ENCODE measurements around the gene HOXD4.

HOXD4 gene

GRCh38 chr2:176178038-176178756, 26.8 kb downstream of the HOXD4 start (continued):
- peak; percentile 32; the same call in 1 of the 2 replicates for TF ChIP-seq CTCF (tag by site-specific recombination; IDR thresholded peaks at IDR 0.05)
- peak; percentile 49; the same call in 1 of the 2 replicates for TF ChIP-seq ZBTB17 (tag by site-specific recombination; IDR thresholded peaks at IDR 0.05)
- TF ChIP-seq SP2 (tag by site-specific recombination; IDR thresholded peaks at IDR 0.05): peak; percentile 30
- TF ChIP-seq SP7 (tag by site-specific recombination; IDR thresholded peaks at IDR 0.05): peak; percentile 36
- TF ChIP-seq ZBTB8A (tag by site-specific recombination; IDR thresholded peaks at IDR 0.05): peak; percentile 58
- 0 out of 2 replicates have a peak, but pooled peaks have one; percentile 35 for TF ChIP-seq ZFHX2 (tag by site-specific recombination; conservative IDR thresholded peaks at IDR 0.05)

- POLR2A ChIA-PET: interaction anchor here (1.6 kb wide), 1 partner anchor 9 kb away, joined by 4 read pairs; the partner anchor contains the start of gene HOXD1
- CTCF ChIA-PET: interaction anchor here (0.9 kb wide), 1 partner anchor 10 kb away, joined by 3 read pairs; the partner anchor contains the start of gene HOXD1
- Histone ChIP-seq H3K27ac (ENCODE audit: extremely low read depth, low read depth, low read length) (peak overlapping the region; percentile 69; the same call in 1 of the 2 replicates), H3K36me3 (ENCODE audit: control insufficient read depth in 2 of 2, insufficient read depth in 1 of 2, low read length in 2 of 2) (peaks cover 0 to 11% of the 10 kb centered on the region in 2 experiments; a peak in 1 of 3 replicates), H3K4me3 (ENCODE audit: low read depth, low read length) (no peak overlapping the region), H3K4me1 (ENCODE audit: control insufficient read depth, insufficient read depth, low read length) (peaks cover 4% of the 10 kb centered on the region; the same call in 1 of the 2 replicates), H3K9me3 (ENCODE audit: control insufficient read depth, insufficient read depth, low read depth, low read length) (no peaks in the 10 kb centered on the region)
- TF ChIP-seq ZNF404 (tag by site-specific recombination; IDR thresholded peaks at IDR 0.05) (no peak), KLF10 (tag by site-specific recombination; IDR thresholded peaks at IDR 0.05) (0 out of 2 replicates have a peak, but pooled peaks have one; percentile 11), ZFHX2 (tag by site-specific recombination; conservative IDR thresholded peaks at IDR 0.05) (no peak), SP7 (tag by site-specific recombination; IDR thresholded peaks at IDR 0.05) (0 out of 2 replicates have a peak, but pooled peaks have one; percentile 11)
Observed at GRCh38 chr2:176178757-176179295, 27.5 kb downstream of the HOXD4 start.

- no peak overlapping the region for H3K27ac ChIP-seq (ENCODE audit: extremely low read depth, low read depth, low read length)
- peaks cover 0 to 6% of the 10 kb centered on the region in 2 experiments; a peak in 1 of 3 replicates for H3K36me3 ChIP-seq (ENCODE audit: control insufficient read depth in 2 of 2, insufficient read depth in 1 of 2, low read length in 2 of 2)
- H3K9me3 ChIP-seq (ENCODE audit: control insufficient read depth, insufficient read depth, low read depth, low read length): no peaks in the 10 kb centered on the region
- POLR2A ChIA-PET: no interaction called here
- no peak overlapping the region for H3K4me3 ChIP-seq (ENCODE audit: low read depth, low read length)
- peaks cover 4% of the 10 kb centered on the region; the same call in 1 of the 2 replicates for H3K4me1 ChIP-seq (ENCODE audit: control insufficient read depth, insufficient read depth, low read length)
- CTCF ChIA-PET: interaction anchor here (0.6 kb wide), 1 partner anchor 105 kb away, joined by 3 read pairs; no protein-coding TSS in a partner anchor
- TF ChIP-seq BCL11A (tag by site-specific recombination; IDR thresholded peaks at IDR 0.05; ENCODE audit: low read depth) (no peak), HIC1 (tag by site-specific recombination; IDR thresholded peaks at IDR 0.05) (no peak), KLF9 (tag by site-specific recombination; IDR thresholded peaks at IDR 0.05; ENCODE audit: low read depth) (no peak), ZNF148 (tag by site-specific recombination; IDR thresholded peaks at IDR 0.05; ENCODE audit: borderline replicate concordance) (no peak), ATF2 (tag by site-specific recombination; IDR thresholded peaks at IDR 0.05; ENCODE audit: low read depth) (no peak), ZNF18 (tag by site-specific recombination; IDR thresholded peaks at IDR 0.05) (no peak), REPIN1 (tag by site-specific recombination; IDR thresholded peaks at IDR 0.05; ENCODE audit: low read depth) (no peak), KLF8 (tag by site-specific recombination; IDR thresholded peaks at IDR 0.05) (no peak), ZSCAN23 (tag by site-specific recombination; IDR thresholded peaks at IDR 0.05) (no peak), ZSCAN30 (tag by site-specific recombination; IDR thresholded peaks at IDR 0.05) (no peak), ZNF677 (tag by site-specific recombination; IDR thresholded peaks at IDR 0.05) (no peak), ZNF658 (tag by site-specific recombination; IDR thresholded peaks at IDR 0.05) (no peak), ZNF366 (tag by site-specific recombination; conservative IDR thresholded peaks at IDR 0.05) (no peak), GLIS2 (tag by site-specific recombination; IDR thresholded peaks at IDR 0.05) (no peak)
Observed at GRCh38 chr2:176181551-176181950, 30.2 kb downstream of the HOXD4 start.
